Hepatocyte (in vitro differentiated cells): ENCODE results near the gene CMIP. TPM values are rescaled to one million over a fixed set of nuclear protein-coding genes. Genes with fewer than 3 reads are reported as not detected.

Experiments used
- DNase-seq: peaks from one replicate; pipeline ENCODE4 v3.0.0-alpha.2; 2016; ENCODE audit warnings: low spot score
- H2AFZ ChIP-seq: fragments of 200-600 bp; sonication (generic); 2 replicates; pipeline ENCODE4 v1.6.0; 2016; ENCODE audit warnings: antibody characterized with exemption, mild to moderate bottlenecking
- H3K27ac ChIP-seq: fragments of 200-600 bp; sonication (generic); 2 replicates; pipeline ENCODE4 v1.5.1; 2016; ENCODE audit warnings: mild to moderate bottlenecking
- H3K27me3 ChIP-seq: fragments of 200-600 bp; sonication (generic); 2 replicates; pipeline ENCODE4 v1.6.1; 2016
- H3K36me3 ChIP-seq: fragments of 200-600 bp; sonication (generic); replicated peaks from 2 replicates; pipeline ENCODE4 v1.5.1; 2016; ENCODE audit warnings: low read depth; ENCODE audit not compliant: insufficient read depth
- H3K4me1 ChIP-seq: fragments of 200-600 bp; sonication (generic); 2 replicates; pipeline ENCODE4 v1.5.1; 2016; ENCODE audit warnings: mild to moderate bottlenecking, moderate library complexity; ENCODE audit not compliant: insufficient read depth
- H3K4me2 ChIP-seq: fragments of 200-600 bp; sonication (generic); 2 replicates; pipeline ENCODE4 v1.6.0; 2016
- H3K4me3 ChIP-seq: fragments of 200-600 bp; sonication (generic); 2 replicates; pipeline ENCODE4 v1.5.1; 2016; ENCODE audit warnings: mild to moderate bottlenecking
- H3K79me2 ChIP-seq: fragments of 200-600 bp; sonication (generic); 2 replicates; pipeline ENCODE4 v1.6.0; 2017; ENCODE audit warnings: mild to moderate bottlenecking
- H3K9me2 ChIP-seq: fragments of 200-600 bp; sonication (generic); replicated peaks from 2 replicates; pipeline ENCODE4 v1.6.0; 2017; ENCODE audit warnings: mild to moderate bottlenecking; ENCODE audit not compliant: insufficient read depth
- H3K9me3 ChIP-seq: fragments of 200-600 bp; sonication (generic); 2 replicates; pipeline ENCODE4 v1.5.1; 2016; ENCODE audit warnings: low read depth, mild to moderate bottlenecking
- H4K20me1 ChIP-seq: fragments of 200-600 bp; sonication (generic); 2 replicates; pipeline ENCODE4 v1.6.0; 2016; ENCODE audit warnings: mild to moderate bottlenecking; ENCODE audit not compliant: insufficient read depth, poor library complexity, severe bottlenecking
- EZH2 ChIP-seq: fragments of 200-600 bp; sonication (generic); IDR thresholded peaks from 2 replicates; pipeline ENCODE4 v1.6.1; 2016; ENCODE audit warnings: antibody characterized with exemption, mild to moderate bottlenecking, borderline replicate concordance
- EZH2phosphoT487 ChIP-seq: fragments of 200-600 bp; sonication (generic); IDR thresholded peaks from one replicate; pipeline ENCODE4 v1.6.1; 2018; ENCODE audit warnings: antibody characterized with exemption, mild to moderate bottlenecking, low read depth, moderate library complexity; ENCODE audit not compliant: unreplicated experiment, severe bottlenecking
- WGBS: methylation state at CpG from one replicate; pipeline ENCODE4 v1.1.6; 2016; ENCODE audit warnings: low lambda C conversion rate; ENCODE audit errors: missing lambda C conversion rate; 5-methylcytosine and 5-hydroxymethylcytosine counted together
- polyA plus RNA-seq: library from polyadenylated mRNA; unstranded; fragments of >200 nt; fragmentation: Nextera tagmentation; extraction: Ambion mirVana; gene quantifications from 2 replicates; pipeline ENCODE4 v1.2.1, GENCODE V29; 2016
- total RNA-seq: library from RNA; depleted of rRNA; stranded (reverse); fragments of >200 nt; gene quantifications from 2 replicates; pipeline ENCODE4 v1.2.3, GENCODE V29; 2014
- TF ChIP-seq, protein P1 (sequence below): fragments of 200-600 bp; sonication (generic); IDR thresholded peaks from 2 replicates; pipeline ENCODE4 v1.5.1; 2016; ENCODE audit warnings: antibody characterized with exemption, mild to moderate bottlenecking; ENCODE audit not compliant: poor library complexity

The CMIP gene
- total and polyA plus RNA-seq, 2 experiments from 2014 or later = 5.8 to 17.8 TPM

DNA sequence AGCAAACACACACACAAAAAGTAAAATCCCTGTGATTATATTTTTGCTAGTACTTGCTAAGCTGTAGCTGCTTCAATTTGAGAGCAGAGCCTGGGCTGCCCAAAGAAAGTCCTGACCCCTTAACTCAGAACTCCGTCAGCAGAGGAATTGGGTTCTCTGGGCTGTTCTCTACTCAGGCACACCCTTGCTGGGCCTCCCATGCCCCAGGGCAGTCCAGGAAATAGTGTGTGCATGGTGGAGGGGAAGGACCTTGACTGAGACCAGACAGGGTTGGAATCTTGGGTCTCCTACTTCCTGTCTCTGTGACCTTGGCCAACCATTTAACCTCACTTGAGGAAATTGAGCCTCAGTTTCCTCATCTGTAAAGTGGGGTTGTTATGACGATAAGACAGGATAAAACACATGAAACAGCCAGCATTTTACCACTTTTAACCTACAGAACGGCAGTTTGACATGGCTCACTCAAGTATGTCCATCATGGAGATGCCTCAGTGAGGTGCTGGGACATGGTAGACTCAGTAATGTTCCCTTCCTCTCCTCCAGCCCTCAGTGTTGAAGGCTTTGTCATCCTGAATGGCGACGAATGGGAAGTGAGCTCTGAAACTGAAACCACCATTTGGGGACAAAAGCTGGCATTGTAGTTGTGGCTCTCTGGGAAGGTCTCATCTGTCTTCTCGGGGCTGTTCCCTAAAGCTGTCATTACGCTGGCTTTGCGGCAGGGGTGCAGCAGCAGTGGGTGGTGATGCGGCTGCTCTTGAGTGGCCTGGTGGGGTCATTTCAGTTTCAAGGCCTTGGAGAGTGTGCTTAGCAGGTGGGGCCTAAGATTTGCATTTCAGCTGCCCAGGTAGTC is 74.9 kb downstream of the CMIP start:
- no peaks in the 10 kb centered on the region for H3K9me3 ChIP-seq
- no peak overlapping the region for H2AFZ ChIP-seq
- no peak overlapping the region for H3K4me2 ChIP-seq
- H3K27me3 ChIP-seq = no peaks in the 10 kb centered on the region
- peaks cover 7% of the 10 kb centered on the region for H4K20me1 ChIP-seq
- 94% methylated on average over 9 of the region's 9 CpGs for WGBS
- H3K4me3 ChIP-seq = no peak overlapping the region
- no peaks in the 10 kb centered on the region for H3K9me2 ChIP-seq
- peaks cover 89% of the 10 kb centered on the region for H3K79me2 ChIP-seq
- no peaks in the 10 kb centered on the region for H3K36me3 ChIP-seq
- TF ChIP-seq, protein P1, sequence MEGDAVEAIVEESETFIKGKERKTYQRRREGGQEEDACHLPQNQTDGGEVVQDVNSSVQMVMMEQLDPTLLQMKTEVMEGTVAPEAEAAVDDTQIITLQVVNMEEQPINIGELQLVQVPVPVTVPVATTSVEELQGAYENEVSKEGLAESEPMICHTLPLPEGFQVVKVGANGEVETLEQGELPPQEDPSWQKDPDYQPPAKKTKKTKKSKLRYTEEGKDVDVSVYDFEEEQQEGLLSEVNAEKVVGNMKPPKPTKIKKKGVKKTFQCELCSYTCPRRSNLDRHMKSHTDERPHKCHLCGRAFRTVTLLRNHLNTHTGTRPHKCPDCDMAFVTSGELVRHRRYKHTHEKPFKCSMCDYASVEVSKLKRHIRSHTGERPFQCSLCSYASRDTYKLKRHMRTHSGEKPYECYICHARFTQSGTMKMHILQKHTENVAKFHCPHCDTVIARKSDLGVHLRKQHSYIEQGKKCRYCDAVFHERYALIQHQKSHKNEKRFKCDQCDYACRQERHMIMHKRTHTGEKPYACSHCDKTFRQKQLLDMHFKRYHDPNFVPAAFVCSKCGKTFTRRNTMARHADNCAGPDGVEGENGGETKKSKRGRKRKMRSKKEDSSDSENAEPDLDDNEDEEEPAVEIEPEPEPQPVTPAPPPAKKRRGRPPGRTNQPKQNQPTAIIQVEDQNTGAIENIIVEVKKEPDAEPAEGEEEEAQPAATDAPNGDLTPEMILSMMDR = no peak
- TF ChIP-seq EZH2phosphoT487 = no peak
- TF ChIP-seq EZH2 = no peak
- H3K27ac ChIP-seq = no peak overlapping the region
- no peak for DNase-seq
- no peaks in the 10 kb centered on the region for H3K4me1 ChIP-seq

DNA sequence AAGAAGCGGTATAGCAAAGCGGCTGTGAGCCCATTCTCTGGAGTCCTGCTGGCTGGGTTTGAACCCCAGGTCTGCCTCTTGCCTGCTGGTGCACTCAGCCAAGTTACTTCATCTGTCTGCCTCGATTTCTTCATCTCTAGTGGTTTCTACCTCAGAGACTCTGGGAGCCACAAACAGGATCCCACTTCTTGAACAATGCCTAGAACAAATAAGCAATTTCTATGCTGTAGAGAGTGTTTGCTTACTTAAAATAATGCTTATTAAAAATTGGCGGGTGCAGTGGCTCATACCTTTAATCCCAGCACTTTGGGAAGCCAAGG is 75.5 kb downstream of the CMIP start:
- TF ChIP-seq EZH2 = no peak
- no peak for TF ChIP-seq EZH2phosphoT487
- TF ChIP-seq, protein P1 = no peak
- no peak for DNase-seq
- H3K79me2 ChIP-seq = peaks cover 88% of the 10 kb centered on the region

DNA sequence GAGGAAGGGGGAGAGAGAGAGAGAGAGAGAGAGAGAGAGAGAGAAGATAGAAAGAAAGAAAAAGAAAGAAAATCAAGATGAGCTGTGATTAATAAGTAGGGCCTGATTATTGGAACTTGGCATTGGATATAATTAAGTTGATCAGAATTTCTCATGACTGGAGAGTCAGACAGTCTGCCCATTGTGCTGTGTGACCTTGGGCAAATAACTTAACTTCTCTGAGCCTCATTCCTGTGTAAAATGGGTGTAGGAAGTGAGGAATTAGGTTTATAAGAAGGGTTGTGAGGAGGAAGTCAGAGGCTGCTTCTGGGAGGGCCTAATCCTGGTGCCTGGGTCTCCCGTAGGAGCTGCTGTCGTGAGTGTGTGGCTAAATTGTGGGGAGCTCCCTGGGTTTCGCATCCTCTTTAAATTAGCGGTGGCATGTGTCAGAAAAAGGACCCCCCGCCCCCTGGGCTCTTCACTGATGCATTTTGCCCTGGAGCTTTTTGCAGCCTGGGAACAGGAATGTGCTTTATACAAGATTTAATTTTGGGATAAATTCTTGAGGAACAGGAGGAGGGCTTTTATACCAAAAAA is 76.0 kb downstream of the CMIP start:
- 76% methylated on average over 5 of the region's 5 CpGs for WGBS
- H3K9me2 ChIP-seq = no peaks in the 10 kb centered on the region
- TF ChIP-seq, protein P1 = no peak
- TF ChIP-seq EZH2phosphoT487 = no peak
- TF ChIP-seq EZH2 = no peak
- no peaks in the 10 kb centered on the region for H3K4me1 ChIP-seq
- no peaks in the 10 kb centered on the region for H3K27me3 ChIP-seq
- H3K79me2 ChIP-seq = peaks cover 89% of the 10 kb centered on the region
- peaks cover 4% of the 10 kb centered on the region for H4K20me1 ChIP-seq
- H3K36me3 ChIP-seq = no peaks in the 10 kb centered on the region
- no peak overlapping the region for H3K4me2 ChIP-seq
- DNase-seq = no peak
- H3K9me3 ChIP-seq = no peaks in the 10 kb centered on the region
- no peak overlapping the region for H3K4me3 ChIP-seq
- no peak overlapping the region for H3K27ac ChIP-seq
- no peak overlapping the region for H2AFZ ChIP-seq

More for the DNA sequence above, 75.5 kb downstream of the CMIP start:
- Histone ChIP-seq H2AFZ (no peak overlapping the region), H3K9me3 (no peaks in the 10 kb centered on the region), H4K20me1 (peaks cover 6% of the 10 kb centered on the region), H3K27ac (no peak overlapping the region), H3K4me3 (no peak overlapping the region), H3K4me2 (no peak overlapping the region), H3K27me3 (no peaks in the 10 kb centered on the region), H3K36me3 (no peaks in the 10 kb centered on the region), H3K4me1 (no peaks in the 10 kb centered on the region), H3K9me2 (no peaks in the 10 kb centered on the region)
- 88% methylated on average over 4 of the region's 4 CpGs for whole genome bisulfite sequencing
